ACHN (cell line): ENCODE measurements around the gene S100A4.
"Not testable (repeated sequence)": the region's sequence is repeated elsewhere in the genome, so short reads cannot be mapped to it uniquely, and the experiment has no call there.

ENCODE experiments used
- DNase-seq: peaks from one replicate; pipeline ENCODE4 v3.0.0-alpha.2; 2015
- in situ Hi-C: cut with HindIII; loops from 2 replicates; pipeline ENCODE4 v1.10.0; 2017; ENCODE audit warnings: low sequenced_read_pairs, low pct_ligation_motif_present, low pct_unique_long_range_greater_than_20kb

Gene S100A4

DNA sequence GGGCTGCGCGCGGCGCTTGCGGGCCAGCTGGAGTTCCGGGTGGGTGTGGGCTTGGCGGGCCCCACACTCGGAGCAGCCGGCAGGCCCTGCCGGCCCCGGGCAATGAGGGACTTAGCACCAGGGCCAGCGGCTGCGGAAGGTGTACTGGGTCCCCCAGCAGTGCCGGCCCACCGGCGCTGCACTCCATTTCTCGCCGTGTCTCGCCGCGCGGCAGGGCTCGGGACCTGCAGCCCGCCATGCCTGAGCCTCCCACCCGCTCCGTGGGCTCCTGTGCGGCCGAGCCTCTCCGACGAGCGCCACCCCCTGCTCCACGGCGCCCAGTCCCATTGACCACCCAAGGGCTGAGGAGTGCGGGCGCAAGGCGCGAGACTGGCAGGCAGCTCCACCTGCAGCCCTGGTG is 23.8 kb downstream of the S100A4 start:
- DNase-seq, in situ Hi-C loops: not testable (repeated sequence)

DNA sequence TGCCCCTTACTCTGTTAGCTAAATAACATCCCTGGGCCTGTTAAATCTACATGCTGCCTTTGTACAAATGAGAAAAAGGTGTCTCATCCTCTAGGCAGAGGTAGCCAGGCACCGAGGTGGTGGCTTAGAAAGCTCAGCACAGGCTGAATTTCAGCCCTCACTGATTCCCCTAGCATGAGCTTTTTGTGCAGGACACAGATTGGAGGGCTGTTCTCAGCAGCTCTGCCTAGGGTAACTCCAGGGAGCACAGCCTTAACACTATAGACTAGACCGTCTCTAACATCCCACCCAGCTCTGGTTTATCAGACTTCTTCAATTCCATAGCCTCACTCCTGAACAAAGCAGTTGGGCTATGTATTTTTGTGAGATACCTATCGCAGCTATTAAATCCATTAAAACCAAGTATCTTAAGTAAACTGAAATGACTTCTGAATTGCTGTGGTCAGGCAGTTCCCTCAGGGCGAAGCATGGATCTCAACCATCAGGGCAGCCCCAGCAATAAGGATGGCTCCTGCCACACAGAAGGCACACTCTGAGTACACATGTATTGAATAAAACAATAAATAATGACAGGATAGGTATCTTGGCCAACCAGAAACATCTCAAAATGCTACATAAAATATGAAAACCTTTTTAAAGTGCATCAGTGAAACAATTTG is 24.7 kb downstream of the S100A4 start:
- in situ Hi-C loops, result no loop called here
- no peak for DNase-seq

DNA sequence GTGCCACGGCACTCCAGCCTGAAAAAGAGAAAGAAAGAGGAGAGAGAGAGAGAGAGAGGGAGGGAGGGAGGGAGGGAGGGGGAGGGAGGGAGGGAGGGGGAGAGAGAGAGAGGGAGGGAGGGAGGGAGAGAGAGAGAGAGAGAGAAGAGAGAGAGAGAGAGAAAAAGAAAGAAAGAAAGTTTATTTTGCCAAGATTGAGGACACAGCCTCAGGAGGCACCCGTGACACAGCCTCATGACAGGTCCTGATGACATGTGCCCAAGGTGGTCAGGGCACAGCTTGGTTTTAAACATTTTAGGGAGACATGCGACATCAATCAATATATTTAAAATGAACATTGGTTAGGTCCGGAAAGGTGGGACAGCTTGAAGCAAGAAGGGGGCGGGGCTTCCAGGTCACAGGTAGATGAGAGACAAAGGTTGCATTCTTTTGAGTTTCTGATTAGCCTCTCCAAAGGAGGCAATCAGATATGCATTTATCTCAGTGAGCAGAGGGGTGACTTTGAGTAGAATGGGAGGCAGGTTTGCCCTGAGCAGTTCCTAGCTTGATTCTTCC is 25.4 kb downstream of the S100A4 start:
- DNase-seq, in situ Hi-C loops: not testable (repeated sequence)

DNA sequence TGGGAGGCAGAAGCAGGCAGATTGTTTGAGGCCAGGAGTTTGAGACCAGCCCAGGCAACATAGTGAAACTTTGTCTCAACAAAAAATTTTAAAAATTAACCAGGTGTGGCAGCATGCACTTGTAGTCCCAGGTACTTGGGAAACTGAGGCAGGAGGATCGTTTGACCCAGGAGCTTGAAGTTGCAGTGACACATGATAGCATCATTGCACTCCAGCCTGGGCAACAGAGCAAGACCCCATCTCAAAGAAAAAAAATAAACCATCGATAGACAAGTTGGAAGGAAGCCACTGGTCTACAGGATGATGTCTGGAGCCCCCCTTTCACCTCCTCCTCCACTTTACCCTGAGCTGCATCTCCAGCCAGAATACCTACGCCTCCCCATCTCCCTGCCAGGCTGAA is 26.4 kb downstream of the S100A4 start:
- in situ Hi-C loops, result no loop called here
- no peak for DNase-seq

DNA sequence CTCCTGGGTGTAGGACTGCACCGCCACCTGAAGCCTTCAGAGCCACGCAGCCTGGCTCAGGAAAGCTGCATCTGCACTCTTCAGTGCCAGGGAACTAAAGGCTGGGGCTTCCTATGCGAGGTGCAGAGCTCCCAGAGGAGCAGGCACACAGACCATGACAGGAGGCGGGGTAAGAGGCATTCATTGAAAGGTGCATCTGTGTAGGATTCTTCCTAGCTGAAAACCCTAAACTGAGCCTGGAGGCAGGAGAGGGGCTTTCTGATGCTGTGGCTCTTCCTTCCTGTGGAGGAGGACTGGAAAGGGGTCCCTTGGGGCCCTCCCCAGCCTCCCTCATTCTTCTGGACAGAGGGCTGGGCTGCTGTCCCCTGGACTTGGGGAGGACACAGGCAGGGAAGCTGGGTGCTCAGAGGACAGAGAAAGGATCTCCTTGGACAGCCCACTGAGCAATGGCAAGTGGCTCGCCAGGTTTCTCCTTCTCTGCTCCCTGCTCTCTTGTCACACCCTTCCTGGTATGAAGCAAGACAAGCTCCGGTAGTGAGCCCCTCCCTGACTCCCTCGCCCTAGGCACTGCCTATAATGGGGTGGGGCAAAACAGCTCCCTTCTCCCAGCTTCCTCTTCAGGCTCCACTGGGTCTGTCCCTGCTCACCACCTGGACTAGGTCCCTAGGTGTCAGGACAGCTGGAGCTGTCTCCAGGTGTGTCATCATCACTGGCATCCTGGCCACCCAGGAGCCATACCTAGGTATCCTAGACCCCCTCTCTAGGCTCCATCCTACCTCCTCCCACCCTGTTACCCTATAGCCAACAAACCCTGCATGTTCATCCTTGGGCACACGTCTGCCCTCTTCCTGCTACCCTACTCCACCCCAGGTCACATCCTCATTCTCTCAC is 29.9 kb downstream of the S100A4 start:
- DNase-seq, result no peak
- in situ Hi-C loops, result no loop called here

DNA sequence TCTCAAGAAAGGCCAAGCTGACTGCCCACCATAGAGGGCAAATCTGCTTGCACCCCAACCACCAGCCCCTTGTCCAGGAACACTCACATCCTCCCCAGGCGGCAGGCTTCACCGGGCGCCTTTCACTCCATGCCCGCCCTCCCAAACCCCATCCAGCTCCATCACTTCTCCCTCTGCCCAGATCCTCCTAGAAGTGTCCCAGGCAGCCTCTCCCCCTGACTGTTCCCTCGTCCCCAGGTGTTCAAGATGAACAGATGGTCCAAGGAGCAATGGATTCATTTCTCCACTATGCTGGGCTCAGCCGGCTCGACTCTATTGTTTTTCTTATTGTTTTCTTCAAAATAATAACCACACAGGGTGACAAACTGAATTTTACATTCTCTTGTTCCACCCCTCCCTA is 31.9 kb downstream of the S100A4 start:
- in situ Hi-C loops, result no loop called here
- DNase-seq, result no peak

DNA sequence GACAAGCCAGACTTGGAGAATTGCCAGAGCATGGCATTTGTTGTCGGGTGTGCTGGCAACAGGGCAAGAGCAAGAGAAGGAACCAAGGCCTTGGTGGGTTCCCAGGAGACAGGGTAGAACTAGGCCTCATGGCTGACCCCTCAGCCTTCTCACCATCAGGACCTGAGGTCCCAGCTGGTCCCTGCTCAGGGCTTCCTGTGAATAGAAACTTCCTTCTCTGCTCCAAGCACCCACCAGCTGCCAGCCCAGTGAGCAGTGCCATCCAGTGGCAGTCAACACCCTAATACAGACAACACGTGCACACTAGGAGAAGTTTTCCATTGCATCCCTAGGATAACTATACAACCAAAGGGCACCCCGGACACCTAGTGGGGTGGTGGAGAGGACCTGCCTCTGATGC is 32.6 kb downstream of the S100A4 start:
- DNase-seq, result peak; percentile 53
- in situ Hi-C loops, result no loop called here

DNA sequence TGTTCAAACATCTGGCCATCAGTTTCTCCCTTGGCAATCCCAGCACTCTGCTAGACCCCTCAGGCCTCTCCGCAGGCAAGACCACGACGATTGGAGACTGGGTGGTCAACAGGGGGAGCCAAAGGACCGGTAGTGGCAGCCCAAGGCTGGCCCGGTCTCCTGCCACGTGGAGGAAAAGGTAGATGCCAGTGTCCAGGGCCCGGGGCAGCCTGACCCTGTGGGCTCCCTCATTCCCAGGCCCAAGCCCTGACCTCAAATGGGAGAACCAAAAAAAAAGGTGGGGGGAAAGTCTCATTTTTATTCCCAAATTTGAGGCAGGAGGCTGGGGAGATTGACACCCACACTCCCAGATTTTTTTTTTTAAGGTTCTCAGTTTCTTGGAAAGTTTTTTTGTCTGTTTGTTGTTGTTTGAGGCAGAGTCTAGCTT is 34.6 kb downstream of the S100A4 start:
- in situ Hi-C loops, result no loop called here
- peak; percentile 84 for DNase-seq

DNA sequence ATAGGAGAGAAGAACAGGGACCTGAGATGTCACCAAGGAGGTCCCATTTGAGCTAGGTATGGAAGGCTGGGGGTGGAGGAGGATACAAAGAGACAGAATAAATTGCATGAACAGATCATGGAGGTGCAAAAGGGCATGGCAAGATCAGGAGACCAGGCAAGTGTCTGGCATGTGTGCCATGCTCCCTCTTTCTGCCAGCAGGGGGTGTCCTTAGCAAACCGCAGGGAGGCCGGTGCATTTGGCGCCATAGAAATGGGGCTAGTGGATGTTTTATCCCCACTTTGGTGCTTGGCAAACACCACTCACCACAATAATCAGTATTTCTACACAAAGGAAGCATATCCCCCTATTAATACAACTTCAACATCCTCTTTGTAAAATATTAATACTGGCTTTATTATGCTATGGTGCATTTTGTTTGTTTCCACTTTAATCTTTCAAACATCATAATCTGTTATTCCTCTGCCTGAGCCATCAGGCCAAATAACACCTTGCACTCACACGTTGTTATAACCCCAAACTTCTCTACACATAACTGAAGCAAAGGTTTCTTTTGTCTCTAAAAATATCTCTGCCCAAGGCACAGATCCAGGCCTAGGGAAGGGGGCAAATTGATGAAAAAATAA is 35.8 kb downstream of the S100A4 start:
- DNase-seq, result peak; percentile 34
- in situ Hi-C loops, result no loop called here

DNA sequence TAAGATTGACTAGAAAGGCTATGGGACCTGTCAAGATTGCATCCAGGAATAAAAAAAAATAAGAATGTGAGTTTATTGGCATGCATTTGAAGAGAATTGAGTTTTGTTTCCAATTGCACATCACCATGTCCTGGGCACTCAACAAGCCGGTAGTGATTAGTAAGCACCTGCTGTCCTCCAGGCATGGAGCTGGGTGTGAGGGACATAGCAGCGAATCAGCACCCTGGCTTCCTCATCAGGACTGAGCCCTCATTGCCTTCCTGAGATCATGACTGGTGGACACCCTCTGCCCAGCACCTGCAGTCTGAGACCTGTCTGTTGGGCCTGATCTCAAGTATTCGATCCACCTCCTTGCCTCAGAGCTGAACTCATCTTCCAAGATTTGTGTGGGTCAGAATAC is 36.6 kb downstream of the S100A4 start:
- in situ Hi-C loops, result no loop called here
- no peak for DNase-seq

DNA sequence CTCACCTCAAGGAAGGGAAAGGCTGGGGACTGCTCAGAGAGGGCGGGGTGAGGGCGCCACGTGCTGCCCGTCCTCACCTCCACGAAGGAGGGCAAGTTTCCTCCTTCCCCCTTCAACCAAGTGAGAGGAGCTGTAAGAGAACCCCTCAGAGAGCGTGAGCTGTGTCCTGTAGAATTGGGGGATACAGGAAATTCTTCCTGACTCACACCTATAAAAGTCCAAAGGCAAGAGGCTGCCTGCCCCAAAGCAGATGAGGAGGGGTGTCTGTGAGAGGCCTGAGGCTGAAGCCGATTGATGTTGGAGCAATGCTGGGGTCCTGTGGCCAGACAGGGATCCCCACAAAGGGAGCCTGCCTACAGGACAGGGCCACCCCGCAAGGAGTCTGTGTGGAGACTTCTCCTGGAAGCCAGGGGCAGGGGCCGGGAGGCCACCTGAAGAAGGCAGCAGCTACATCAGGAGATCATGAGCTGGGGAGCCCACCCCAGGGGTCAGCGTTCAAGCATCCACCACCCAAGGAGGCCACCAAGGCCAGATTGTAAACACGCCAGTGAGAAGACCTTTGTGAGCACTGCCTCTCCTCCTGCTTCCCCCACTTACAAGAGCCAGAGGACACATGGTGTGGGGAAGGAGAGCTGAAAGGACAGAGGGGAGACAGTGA is 37.6 kb downstream of the S100A4 start:
- in situ Hi-C loops, result no loop called here

DNA sequence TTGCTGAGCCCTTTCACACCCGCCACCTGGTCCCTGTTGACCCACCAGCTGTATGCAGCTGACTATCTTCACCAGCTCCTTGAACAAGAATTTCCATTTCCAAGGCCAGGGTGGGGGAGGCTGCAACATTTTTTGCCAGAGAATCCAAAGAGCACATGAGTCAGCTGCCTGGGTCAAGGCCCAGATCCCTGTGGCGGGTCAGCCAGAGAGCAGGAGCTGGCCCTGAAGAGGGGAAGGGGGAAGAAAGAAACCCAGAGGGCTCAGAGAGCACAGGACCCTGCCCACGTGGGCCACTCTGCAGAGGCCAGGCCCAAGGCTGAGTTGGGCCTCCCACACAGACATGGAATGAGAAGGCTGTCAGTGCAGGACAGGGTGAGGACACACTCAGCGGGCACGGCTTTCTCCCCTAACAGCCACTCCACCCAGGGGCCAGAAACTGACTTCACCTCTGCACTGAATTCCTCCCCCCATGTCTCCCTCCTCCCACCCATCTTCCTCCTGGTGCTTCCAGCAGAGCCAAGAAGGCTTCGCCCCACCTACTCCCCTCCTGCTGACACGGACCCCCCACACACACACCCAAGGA is 38.7 kb downstream of the S100A4 start:
- in situ Hi-C loops, result no loop called here

More for the DNA sequence above, 37.6 kb downstream of the S100A4 start:
- DNase-seq, result no peak

DNA sequence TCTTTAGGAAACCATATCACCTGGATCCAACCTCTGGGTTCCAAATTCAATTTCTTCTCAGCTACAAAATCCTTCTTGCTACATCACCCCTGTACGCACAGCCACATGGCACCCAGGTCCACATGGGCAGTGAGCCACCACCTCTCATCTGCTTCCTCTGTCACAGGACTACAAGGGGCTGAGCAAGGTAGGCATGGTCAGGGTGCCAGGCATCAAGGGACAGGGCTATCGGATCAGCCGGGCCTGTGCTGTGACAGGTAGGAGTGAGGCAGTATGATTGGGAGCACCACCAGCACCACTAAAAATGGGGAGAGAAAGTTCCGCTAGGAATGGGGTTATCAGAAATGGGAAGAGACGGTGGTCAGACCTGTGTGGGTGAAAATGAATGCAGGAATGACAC is 39.2 kb downstream of the S100A4 start:
- in situ Hi-C loops, result no loop called here

More for the DNA sequence above, 38.7 kb downstream of the S100A4 start:
- DNase-seq, result peak; percentile 93

DNA sequence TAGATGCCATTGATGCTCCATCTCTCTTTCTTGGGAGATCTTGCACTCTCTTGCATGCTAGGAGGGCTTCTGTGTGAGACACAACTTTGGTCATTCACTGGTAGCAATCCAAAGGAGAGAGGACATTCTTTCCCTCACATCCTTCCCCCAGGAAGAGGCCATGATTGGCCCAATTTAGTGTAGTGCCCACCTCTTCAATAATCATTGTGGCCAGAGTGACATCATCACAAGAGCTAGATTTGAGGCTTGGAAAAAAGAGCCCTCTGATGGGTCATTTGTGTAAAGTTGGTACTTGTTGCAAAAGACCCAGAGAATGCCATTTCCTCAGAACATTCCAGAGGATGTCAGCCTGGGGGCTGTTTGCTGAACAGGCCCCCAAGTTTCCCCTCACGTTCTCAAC is 40.0 kb downstream of the S100A4 start:
- no peak for DNase-seq
- in situ Hi-C loops, result no loop called here

More for the DNA sequence above, 39.2 kb downstream of the S100A4 start:
- no peak for DNase-seq

DNA sequence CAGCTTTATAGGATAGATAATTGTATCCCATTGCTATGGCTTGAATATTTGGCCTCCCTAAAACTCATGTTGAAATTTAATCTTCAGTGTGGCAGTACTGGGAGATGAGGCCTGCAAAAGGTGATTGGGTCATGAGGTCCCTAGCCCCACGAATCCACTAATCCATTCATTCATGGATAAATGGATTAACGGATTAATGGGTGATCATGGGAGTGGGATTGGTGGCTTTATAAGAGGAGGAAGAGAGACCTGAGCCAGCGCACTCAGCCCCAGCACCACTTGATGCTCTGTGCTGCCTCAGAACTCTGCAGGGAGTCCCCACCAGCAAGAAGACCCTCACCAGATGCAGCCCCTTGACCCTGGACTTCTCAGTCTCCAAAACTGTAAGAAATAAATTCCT is 41.8 kb downstream of the S100A4 start:
- in situ Hi-C loops, result no loop called here
- DNase-seq, result no peak

DNA sequence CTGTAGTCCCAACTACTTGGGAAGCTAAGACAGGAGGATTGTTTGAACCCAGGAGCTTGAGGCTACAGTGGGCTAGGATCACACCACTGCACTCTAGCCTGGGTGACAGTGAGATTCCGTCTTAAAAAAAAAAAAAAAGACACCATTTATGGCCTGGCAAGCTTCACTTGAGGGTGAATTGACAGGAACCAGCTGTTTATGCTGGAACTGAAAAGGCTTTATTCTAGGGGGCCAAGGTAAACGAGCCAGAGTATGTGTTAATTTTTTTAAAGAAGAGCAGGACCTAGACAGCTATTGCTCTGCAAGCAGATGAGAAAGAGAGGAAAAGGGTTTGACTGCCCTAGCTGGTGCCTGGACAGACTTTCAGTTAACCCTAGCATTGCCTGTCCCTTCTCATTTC is 46.9 kb downstream of the S100A4 start:
- DNase-seq, result no peak

DNA sequence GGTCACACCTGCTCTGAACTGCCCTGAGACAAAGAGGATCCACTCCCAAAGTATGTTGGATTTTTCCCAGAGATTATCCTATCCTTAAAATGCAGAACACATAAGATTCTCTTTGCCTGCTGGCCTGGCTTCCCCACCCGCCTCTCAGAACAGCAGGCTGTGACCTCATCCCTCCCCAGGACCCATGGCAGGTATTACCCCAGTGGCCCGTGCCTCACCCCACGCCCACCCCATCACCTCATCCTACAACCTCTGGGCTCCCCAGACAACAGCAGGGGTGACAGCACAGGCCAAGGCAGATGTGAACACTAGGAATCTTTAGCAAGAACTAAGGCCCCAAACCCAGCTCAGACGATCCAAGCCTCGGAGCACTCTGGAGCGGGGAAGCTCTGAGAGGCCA is 50.1 kb downstream of the S100A4 start:
- DNase-seq, result no peak
- in situ Hi-C loops, result loop anchor here (10.0 kb wide), 1 partner anchor 141 kb away; the partner anchor contains the start of gene S100A9

More for the DNA sequence above, 46.9 kb downstream of the S100A4 start:
- in situ Hi-C loops, result loop anchor here (10.0 kb wide), 1 partner anchor 144 kb away; the partner anchor contains the start of gene S100A9

DNA sequence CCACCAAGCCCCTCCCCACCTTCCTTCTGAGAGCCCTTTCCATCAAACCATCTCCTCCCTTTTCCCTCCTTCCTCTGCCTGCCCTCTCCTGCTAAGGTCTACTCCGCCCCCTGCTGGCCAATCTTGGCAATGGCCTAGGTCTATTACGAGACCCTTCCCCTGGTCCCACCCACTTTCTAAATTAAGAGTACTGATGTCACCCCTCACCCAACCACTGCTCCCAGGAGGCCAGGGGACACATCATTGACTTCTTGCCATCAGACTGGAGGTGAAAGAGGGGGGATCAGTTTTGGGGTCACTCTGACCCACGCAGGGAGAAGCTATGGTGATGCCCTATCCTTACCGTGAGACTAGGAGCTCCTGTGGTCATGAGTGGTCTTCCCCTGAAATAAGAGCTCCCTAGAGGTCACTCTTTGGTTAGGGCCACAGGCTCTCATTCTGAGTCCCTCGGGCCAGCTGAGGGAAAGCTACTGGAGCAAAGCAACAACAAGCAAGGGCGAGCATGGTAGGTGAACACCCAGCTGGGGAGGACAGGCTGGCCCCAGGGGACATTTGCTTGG is 50.5 kb downstream of the S100A4 start:
- DNase-seq, result peak; percentile 76
- in situ Hi-C loops, result loop anchor here (10.0 kb wide), 1 partner anchor 140 kb away; the partner anchor contains the start of gene S100A9
